GM12878 (cell line): Measurements from ENCODE around the gene UBAC2. TPM values are rescaled to one million over a fixed set of nuclear protein-coding genes. Genes with fewer than 3 reads are reported as not detected.

ENCODE experiments used
- ATAC-seq: fragments of 200-7000 bp; cut with Tn5 transposase; 3 replicates; pipeline ENCODE4 v1.9.1; 2020; ENCODE audit warnings: mild to moderate bottlenecking, moderate library complexity
- BruUV-seq: library from RNA; stranded (reverse); fragments of 400-500 nt; replicated peaks from 2 replicates; lab custom pipeline; 2021; lab: Mats Ljungman, UMichigan
- CTCF ChIA-PET: fragments of 300-600 bp; sonication (Branson Sonifier 250); formaldehyde crosslinking; extraction: SDS; loops from one replicate; lab custom pipeline; 2021; ENCODE audit warnings: inconsistent platforms; lab: Yijun Ruan, JAX
- POLR2A ChIA-PET: fragments of 350-600 bp; formaldehyde crosslinking; extraction: SDS; loops from one replicate; lab custom pipeline; 2021; ENCODE audit warnings: inconsistent platforms; lab: Charles Lee
- RAD21 ChIA-PET: fragments of 300-600 bp; sonication (Branson Sonifier 250); formaldehyde crosslinking; loops from one replicate; lab custom pipeline; 2023; ENCODE audit warnings: antibody characterized with exemption; ENCODE audit not compliant: unreplicated experiment; lab: Charles Lee
- SMC1A ChIA-PET: fragments of 300-600 bp; sonication (Branson Sonifier 250); formaldehyde crosslinking; loops from one replicate; lab custom pipeline; 2023; ENCODE audit not compliant: unreplicated experiment, uncharacterized antibody; lab: Charles Lee
- DNase-seq: peaks from one replicate; pipeline ENCODE4 v3.0.0-alpha.2; 2011; ENCODE audit warnings: low read depth, low spot score
- FAIRE-seq: peaks from 3 replicates; lab custom pipeline; 2011; peaks lifted over from hg19 to GRCh38; lab: Jason Lieb, UNC
- H2AFZ ChIP-seq: 2 replicates; pipeline ENCODE4 v1.6.0; 2011; ENCODE audit warnings: low read depth, low read length, control low read depth; ENCODE audit not compliant: control insufficient read depth
- H3K27ac ChIP-seq: 2 replicates; pipeline ENCODE4 v1.5.1; 2011; ENCODE audit warnings: control low read depth; ENCODE audit not compliant: control insufficient read depth, insufficient read depth
- H3K27me3 ChIP-seq, 2 experiments: replicated peaks in 1 of 2; 2 replicates each; pipeline versions ENCODE4 v1.6.0 to v1.6.1; 2011; ENCODE audit warnings: low read length in 1 of 2; ENCODE audit not compliant: control insufficient read depth in 2 of 2, insufficient read depth in 2 of 2
- H3K36me3 ChIP-seq, 2 experiments: 2 replicates each; pipeline ENCODE4 v1.5.1; 2011; ENCODE audit warnings: low read length in 1 of 2; ENCODE audit not compliant: control insufficient read depth in 2 of 2, insufficient read depth in 2 of 2
- H3K4me1 ChIP-seq: 2 replicates; pipeline ENCODE4 v1.6.1; 2011; ENCODE audit warnings: mild to moderate bottlenecking, low read length, moderate library complexity, mixed read lengths; ENCODE audit not compliant: control insufficient read depth, insufficient read depth
- H3K4me2 ChIP-seq: 2 replicates; pipeline ENCODE4 v1.6.0; 2011; ENCODE audit warnings: control low read depth; ENCODE audit not compliant: control insufficient read depth, insufficient read depth
- H3K4me3 ChIP-seq: fragments of 200-600 bp; sonication (generic); 2 replicates; pipeline ENCODE4 v1.5.1; 2016
- H3K79me2 ChIP-seq: 2 replicates; pipeline ENCODE4 v1.6.0; 2011; ENCODE audit warnings: low read length; ENCODE audit not compliant: control insufficient read depth, insufficient read depth
- H3K9ac ChIP-seq: 2 replicates; pipeline ENCODE4 v1.8.0; 2011; ENCODE audit warnings: low read length, control low read depth, mixed read lengths; ENCODE audit not compliant: control insufficient read depth, insufficient read depth
- H3K9me3 ChIP-seq: replicated peaks from 3 replicates; pipeline ENCODE4 v1.5.1; 2011; ENCODE audit warnings: mild to moderate bottlenecking, low read length; ENCODE audit not compliant: control insufficient read depth, insufficient read depth
- H4K20me1 ChIP-seq: 2 replicates; pipeline ENCODE4 v1.6.0; 2011; ENCODE audit not compliant: control insufficient read depth, insufficient read depth
- E2F4 ChIP-seq: IDR thresholded peaks from 2 replicates; pipeline ENCODE4 v1.6.1; 2012; ENCODE audit warnings: low read depth, low read length, improper control_type of control experiment
- IKZF2 ChIP-seq, 2 experiments: fragments of 450-650 bp; IDR thresholded peaks; 2 replicates each; pipeline ENCODE4 v1.6.1; 2017; ENCODE audit warnings: mild to moderate bottlenecking in 2 of 2, moderate library complexity in 2 of 2
- MLLT1 ChIP-seq: fragments of 450-650 bp; IDR thresholded peaks from 2 replicates; pipeline ENCODE4 v1.6.1; 2016; ENCODE audit warnings: mild to moderate bottlenecking
- MTA2 ChIP-seq: fragments of 450-650 bp; IDR thresholded peaks from 2 replicates; pipeline ENCODE4 v1.6.1; 2016; ENCODE audit warnings: low read depth, mild to moderate bottlenecking, moderate library complexity
- MTA3 ChIP-seq: IDR thresholded peaks from 2 replicates; pipeline ENCODE4 v1.6.1; 2012; ENCODE audit warnings: low read length, inconsistent platforms, borderline replicate concordance
- NR2C1 ChIP-seq: fragments of 450-650 bp; IDR thresholded peaks from 2 replicates; pipeline ENCODE4 v1.6.1; 2017; ENCODE audit warnings: antibody characterized with exemption, mild to moderate bottlenecking, moderate library complexity
- RAD21 ChIP-seq: IDR thresholded peaks from 2 replicates; pipeline ENCODE4 v1.6.1; 2011; ENCODE audit warnings: mild to moderate bottlenecking, low read depth, low read length, moderate library complexity; ENCODE audit not compliant: insufficient read depth
- RCOR1 ChIP-seq: conservative IDR thresholded peaks from 2 replicates; pipeline ENCODE4 v1.6.1; 2012; ENCODE audit warnings: low read depth, low read length, improper control_type of control experiment
- RUNX3 ChIP-seq: IDR thresholded peaks from 2 replicates; pipeline ENCODE4 v1.6.1; 2012; ENCODE audit warnings: low read length, inconsistent platforms
- SIX5 ChIP-seq: IDR thresholded peaks from 2 replicates; pipeline ENCODE4 v1.6.1; 2011; ENCODE audit warnings: mild to moderate bottlenecking, low read depth, low read length, moderate library complexity; ENCODE audit not compliant: severe bottlenecking
- SKIL ChIP-seq: fragments of 450-650 bp; IDR thresholded peaks from 2 replicates; pipeline ENCODE4 v1.6.1; 2017; ENCODE audit warnings: mild to moderate bottlenecking, low read depth, inconsistent platforms; ENCODE audit not compliant: poor library complexity, severe bottlenecking
- SREBF2 ChIP-seq: IDR thresholded peaks from 2 replicates; pipeline ENCODE4 v1.6.1; 2012; ENCODE audit warnings: mild to moderate bottlenecking, low read length
- ZNF24 ChIP-seq: fragments of 450-650 bp; IDR thresholded peaks from 2 replicates; pipeline ENCODE4 v1.6.1; 2017; ENCODE audit warnings: antibody characterized with exemption, mild to moderate bottlenecking
- ZNF274 ChIP-seq: IDR thresholded peaks from one replicate; pipeline ENCODE4 v1.8.0; 2011; ENCODE audit not compliant: insufficient read length, insufficient read depth
- WGBS: methylation state at CpG from one replicate; pipeline ENCODE4 v1.1.6; 2016; ENCODE audit warnings: low lambda C conversion rate; ENCODE audit not compliant: insufficient replicate concordance, insufficient coverage; ENCODE audit errors: missing lambda C conversion rate; 5-methylcytosine and 5-hydroxymethylcytosine counted together
- in situ Hi-C: fragments of 300-500 bp; cut with MboI; formaldehyde crosslinking; loops from 9 replicates; pipeline ENCODE4 v1.14.3; 2018; ENCODE audit warnings: mixed read lengths
- intact Hi-C: fragments of 100-400 bp; cut with micrococcal nuclease; formaldehyde crosslinking; loops from one replicate; pipeline ENCODE4 v1.14.2; 2022; ENCODE audit not compliant: unreplicated experiment
- polyA plus RNA-seq, 11 experiments: library from polyadenylated mRNA; depleted of rRNA in 4 of 11; unstranded in 6 of 11; stranded (reverse) in 5 of 11; fragments of >200 nt; fragmentation: Nextera tagmentation in 4 of 11; fragmentation: Illumina TruSeq in 1 of 11; extraction: Ambion mirVana in 4 of 11; extraction: Trizol in 1 of 11; gene quantifications; 1 replicate in 1 of 11; 2 replicates in 10 of 11; pipeline versions ENCODE4 v1.2.1 to v1.2.3, GENCODE V29; 2011 to 2016; ENCODE audit warnings: inconsistent platforms in 2 of 11, missing spikeins in 2 of 11, low read depth in 1 of 11
- total RNA-seq, 4 experiments: library from RNA; depleted of rRNA in 3 of 4; stranded (reverse); fragments of >200 nt in 3 of 4; fragmentation: Illumina TruSeq in 1 of 4; extraction: Trizol in 1 of 4; gene quantifications; 2 replicates each; pipeline versions ENCODE4 v1.2.1 to v1.2.3, GENCODE V29; 2013 to 2021
- TF ChIP-seq, protein P1 (sequence below), 3 experiments: IDR thresholded peaks in 2 of 3; conservative IDR thresholded peaks in 1 of 3; 2 replicates each; pipeline ENCODE4 v1.5.1; 2011; ENCODE audit warnings: low read depth in 3 of 3, low read length in 3 of 3, mild to moderate bottlenecking in 3 of 3, control low read depth in 2 of 3, moderate library complexity in 2 of 3, inconsistent platforms in 1 of 3, mixed read lengths in 1 of 3; ENCODE audit not compliant: control insufficient read depth in 2 of 3, insufficient read depth in 1 of 3; ENCODE audit errors: extremely low read depth in 1 of 3

The UBAC2 gene
- total and polyA plus RNA-seq, 10 of the 15 experiments (the other 5 are each of a cell fraction or from before 2014, with no cell fraction given) = 3.0 to 54.6 (median 17.4) TPM

GRCh38 chr13:99296398-99296797 is 95.7 kb downstream of the UBAC2 start:
- Histone ChIP-seq H3K27me3 (no peaks in the 10 kb centered on the region), H3K9ac (peak overlapping the region; percentile 12; the same call in 1 of the 2 replicates), H3K36me3 (peaks cover 6 to 19% of the 10 kb centered on the region in 2 experiments), H3K4me1 (peaks cover 14% of the 10 kb centered on the region), H4K20me1 (peaks cover 3% of the 10 kb centered on the region; the same call in 1 of the 2 replicates), H3K27ac (peak overlapping the region; percentile 62), H3K9me3 (no peaks in the 10 kb centered on the region), H2AFZ (no peak overlapping the region), H3K4me3 (peak overlapping the region; percentile 58; the same call in 1 of the 2 replicates), H3K79me2 (peaks cover 82% of the 10 kb centered on the region), H3K4me2 (peak overlapping the region; percentile 64)
- ATAC-seq (peak; percentile 15), FAIRE-seq (no peak), DNase-seq (no peak)
- intact Hi-C loops = no loop called here
- ChIA-PET RAD21 (interaction anchor here (0.7 to 14.1 kb wide), 16 partner anchors 8 to 140 kb away, joined by 3 to 247 read pairs (median 16); partner anchors contain the start of genes GPR183 and UBAC2), POLR2A (interaction anchor here (0.5 to 4.6 kb wide), 7 partner anchors 8 to 138 kb away, joined by 3 to 35 read pairs (median 3); partner anchors contain the start of gene GPR183), CTCF (interaction anchor here (0.7 to 2.6 kb wide), 10 partner anchors 9 to 140 kb away, joined by 3 to 23 read pairs (median 4); no protein-coding TSS in a partner anchor), SMC1A (interaction anchor here (0.8 to 13.7 kb wide), 13 partner anchors 11 to 140 kb away, joined by 3 to 264 read pairs (median 8); partner anchors contain the start of gene GPR183)
- in situ Hi-C loops = no loop called here
- under 1% methylated on average over 4 of the region's 4 CpGs for WGBS
- BruUV-seq = no TSS peak
- TF ChIP-seq MTA2 (peak; percentile 26; the same call in 1 of the 2 replicates), RUNX3 (peak; percentile 92), NR2C1 (no peak), ZNF274 (no peak), MLLT1 (peak; percentile 58; the same call in 1 of the 2 replicates), E2F4 (no peak), RAD21 (peak; percentile 2; the same call in 1 of the 2 replicates), RCOR1 (no peak), SKIL (peak; percentile 62), MTA3 (peak; percentile 78), IKZF2 (IDR thresholded peaks at IDR 0.05) (peak in 1 of 2 experiments; percentile 32; a peak in 2 of 4 replicates), SREBF2 (no peak), ZNF24 (peak; percentile 47; the same call in 1 of the 2 replicates), SIX5 (no peak)
- TF ChIP-seq, protein P1, sequence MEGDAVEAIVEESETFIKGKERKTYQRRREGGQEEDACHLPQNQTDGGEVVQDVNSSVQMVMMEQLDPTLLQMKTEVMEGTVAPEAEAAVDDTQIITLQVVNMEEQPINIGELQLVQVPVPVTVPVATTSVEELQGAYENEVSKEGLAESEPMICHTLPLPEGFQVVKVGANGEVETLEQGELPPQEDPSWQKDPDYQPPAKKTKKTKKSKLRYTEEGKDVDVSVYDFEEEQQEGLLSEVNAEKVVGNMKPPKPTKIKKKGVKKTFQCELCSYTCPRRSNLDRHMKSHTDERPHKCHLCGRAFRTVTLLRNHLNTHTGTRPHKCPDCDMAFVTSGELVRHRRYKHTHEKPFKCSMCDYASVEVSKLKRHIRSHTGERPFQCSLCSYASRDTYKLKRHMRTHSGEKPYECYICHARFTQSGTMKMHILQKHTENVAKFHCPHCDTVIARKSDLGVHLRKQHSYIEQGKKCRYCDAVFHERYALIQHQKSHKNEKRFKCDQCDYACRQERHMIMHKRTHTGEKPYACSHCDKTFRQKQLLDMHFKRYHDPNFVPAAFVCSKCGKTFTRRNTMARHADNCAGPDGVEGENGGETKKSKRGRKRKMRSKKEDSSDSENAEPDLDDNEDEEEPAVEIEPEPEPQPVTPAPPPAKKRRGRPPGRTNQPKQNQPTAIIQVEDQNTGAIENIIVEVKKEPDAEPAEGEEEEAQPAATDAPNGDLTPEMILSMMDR (IDR thresholded peaks at IDR 0.05 in 2 of 3, conservative IDR thresholded peaks at IDR 0.05 in 1 of 3; ENCODE audit: control insufficient read depth in 2 of 3, extremely low read depth in 1 of 3, insufficient read depth in 1 of 3, low read depth in 3 of 3, low read length in 3 of 3) = no peak
